Endodermal cell (in vitro differentiated cells): Measurements from ENCODE around the gene KLHL22. TPM values are rescaled to one million over a fixed set of nuclear protein-coding genes. Genes with fewer than 3 reads are reported as not detected.

Experiments
- DNase-seq: peaks from one replicate; pipeline ENCODE4 v3.0.0-alpha.2; 2017
- H3K27ac ChIP-seq: 2 replicates; pipeline ENCODE4 v1.5.1; 2013; ENCODE audit warnings: mild to moderate bottlenecking, low read depth, low read length, moderate library complexity
- H3K27me3 ChIP-seq: 2 replicates; pipeline ENCODE4 v1.6.1; 2013; ENCODE audit warnings: mild to moderate bottlenecking, low read length, moderate library complexity; ENCODE audit not compliant: insufficient read depth, control insufficient read depth, poor library complexity, severe bottlenecking
- H3K36me3 ChIP-seq: 2 replicates; pipeline ENCODE4 v1.7.0; 2013; ENCODE audit warnings: mild to moderate bottlenecking, low read length, moderate library complexity; ENCODE audit not compliant: control insufficient read depth, insufficient read depth
- H3K4me1 ChIP-seq: one replicate; pipeline ENCODE4 v1.7.0; 2013; ENCODE audit warnings: low read length; ENCODE audit not compliant: control insufficient read depth, insufficient read depth
- H3K4me3 ChIP-seq: 2 replicates; pipeline ENCODE4 v1.5.1; 2013; ENCODE audit warnings: mild to moderate bottlenecking, low read length, moderate library complexity
- H3K9ac ChIP-seq: 2 replicates; pipeline ENCODE4 v1.6.1; 2013; ENCODE audit warnings: mild to moderate bottlenecking, low read length, moderate library complexity; ENCODE audit not compliant: poor library complexity, severe bottlenecking; ENCODE audit errors: extremely low read depth
- H3K9me3 ChIP-seq: 2 replicates; pipeline ENCODE4 v1.6.1; 2013; ENCODE audit warnings: mild to moderate bottlenecking, low read length, moderate library complexity; ENCODE audit not compliant: control insufficient read depth
- H3K27ac Mint-ChIP-seq: 2 replicates; pipeline ENCODE4 v1.8.0; 2020; ENCODE audit warnings: mixed read lengths
- H3K27me3 Mint-ChIP-seq: 2 replicates; pipeline ENCODE4 v1.8.0; 2021; ENCODE audit warnings: mild to moderate bottlenecking, mixed read lengths; ENCODE audit not compliant: insufficient read depth
- H3K36me3 Mint-ChIP-seq: 2 replicates; pipeline ENCODE4 v1.8.0; 2020; ENCODE audit warnings: low read depth, mixed read lengths
- H3K4me1 Mint-ChIP-seq: 2 replicates; pipeline ENCODE4 v1.8.0; 2020; ENCODE audit warnings: mixed read lengths
- H3K4me3 Mint-ChIP-seq: 2 replicates; pipeline ENCODE4 v1.8.0; 2020; ENCODE audit warnings: mild to moderate bottlenecking, moderate library complexity, mixed read lengths
- H3K9me3 Mint-ChIP-seq: 2 replicates; pipeline ENCODE4 v1.8.0; 2020; ENCODE audit warnings: mild to moderate bottlenecking, mixed read lengths
- WGBS, 2 experiments: methylation state at CpG; one replicate each; pipeline versions ENCODE4 v1.1.5 to v1.1.7; 2013; ENCODE audit warnings: missing lambda C conversion rate in 2 of 2, mixed read lengths in 1 of 2; ENCODE audit not compliant: insufficient coverage in 1 of 2, insufficient read length in 1 of 2; 5-methylcytosine and 5-hydroxymethylcytosine counted together
- total RNA-seq, 2 donors: library from RNA; stranded (reverse); fragmentation: NEBNext Ultra II Directional in 1 of 2; extraction: Animal tissue kit (Norgen Biotek cat#: 25700) in 1 of 2; gene quantifications; 2 replicates in 1 of 2; 3 replicates in 1 of 2; pipeline ENCODE4 v1.2.1, GENCODE V29; 2021
- TF ChIP-seq, protein P1 (sequence below): fragments of 200-600 bp; sonication (generic); conservative IDR thresholded peaks from 2 replicates; pipeline ENCODE4 v1.5.0; 2021; ENCODE audit warnings: antibody characterized with exemption, mild to moderate bottlenecking

The KLHL22 gene
- total RNA-seq, 2 donors from 2014 or later: 26.5 to 32.8 TPM

DNA sequence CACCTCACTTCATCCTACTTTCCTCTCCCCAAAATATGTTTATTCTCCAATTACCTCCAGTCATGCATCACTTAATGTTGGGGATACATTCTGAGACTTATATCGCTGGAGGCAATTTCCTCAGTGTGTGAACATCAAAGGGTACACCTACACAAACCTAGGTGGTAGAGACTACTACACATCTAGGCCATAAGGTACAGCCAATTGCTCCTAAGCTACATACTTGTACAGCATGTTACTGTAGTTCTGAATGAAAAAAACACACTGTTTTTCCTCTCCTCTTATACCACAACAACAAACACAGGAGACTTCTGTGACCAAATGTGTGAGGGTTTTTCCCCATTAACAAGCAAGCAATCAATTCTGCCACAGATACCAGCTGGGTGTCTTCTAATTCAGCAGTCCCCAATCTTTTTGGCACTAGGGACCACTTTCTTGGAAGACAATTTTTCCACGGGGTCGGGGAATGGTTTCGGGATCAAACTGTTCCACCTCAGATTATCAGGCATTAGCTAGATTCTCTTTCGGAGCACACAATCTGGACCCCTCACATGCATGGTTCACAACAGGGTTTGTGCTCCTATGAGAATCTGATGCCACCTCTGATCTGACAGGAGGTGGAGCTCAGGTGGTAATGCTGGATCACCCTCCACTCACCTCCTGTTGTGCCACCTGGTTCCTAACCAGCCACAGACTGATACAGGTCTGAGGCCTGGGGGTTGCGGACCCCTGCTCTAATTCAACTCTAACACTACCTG lies 5.2 kb downstream of the KLHL22 start:
- H3K27ac ChIP-seq: no peak overlapping the region
- Mint-ChIP-seq H3K4me1 (peaks cover 18% of the 10 kb centered on the region), H3K9me3 (no peaks in the 10 kb centered on the region), H3K4me3 (no peak overlapping the region), H3K27ac (no peak overlapping the region), H3K27me3 (peaks cover 12% of the 10 kb centered on the region), H3K36me3 (peaks cover 6% of the 10 kb centered on the region)
- no peak overlapping the region for H3K4me3 ChIP-seq
- H3K9me3 ChIP-seq: no peaks in the 10 kb centered on the region
- H3K36me3 ChIP-seq: no peaks in the 10 kb centered on the region
- no peaks in the 10 kb centered on the region for H3K27me3 ChIP-seq
- 97 to 100% methylated on average over 6 of the region's 6 CpGs for WGBS, 2 experiments
- no peak for DNase-seq
- TF ChIP-seq, protein P1, sequence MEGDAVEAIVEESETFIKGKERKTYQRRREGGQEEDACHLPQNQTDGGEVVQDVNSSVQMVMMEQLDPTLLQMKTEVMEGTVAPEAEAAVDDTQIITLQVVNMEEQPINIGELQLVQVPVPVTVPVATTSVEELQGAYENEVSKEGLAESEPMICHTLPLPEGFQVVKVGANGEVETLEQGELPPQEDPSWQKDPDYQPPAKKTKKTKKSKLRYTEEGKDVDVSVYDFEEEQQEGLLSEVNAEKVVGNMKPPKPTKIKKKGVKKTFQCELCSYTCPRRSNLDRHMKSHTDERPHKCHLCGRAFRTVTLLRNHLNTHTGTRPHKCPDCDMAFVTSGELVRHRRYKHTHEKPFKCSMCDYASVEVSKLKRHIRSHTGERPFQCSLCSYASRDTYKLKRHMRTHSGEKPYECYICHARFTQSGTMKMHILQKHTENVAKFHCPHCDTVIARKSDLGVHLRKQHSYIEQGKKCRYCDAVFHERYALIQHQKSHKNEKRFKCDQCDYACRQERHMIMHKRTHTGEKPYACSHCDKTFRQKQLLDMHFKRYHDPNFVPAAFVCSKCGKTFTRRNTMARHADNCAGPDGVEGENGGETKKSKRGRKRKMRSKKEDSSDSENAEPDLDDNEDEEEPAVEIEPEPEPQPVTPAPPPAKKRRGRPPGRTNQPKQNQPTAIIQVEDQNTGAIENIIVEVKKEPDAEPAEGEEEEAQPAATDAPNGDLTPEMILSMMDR: no peak
- H3K9ac ChIP-seq: no peak overlapping the region
- H3K4me1 ChIP-seq: no peaks in the 10 kb centered on the region

DNA sequence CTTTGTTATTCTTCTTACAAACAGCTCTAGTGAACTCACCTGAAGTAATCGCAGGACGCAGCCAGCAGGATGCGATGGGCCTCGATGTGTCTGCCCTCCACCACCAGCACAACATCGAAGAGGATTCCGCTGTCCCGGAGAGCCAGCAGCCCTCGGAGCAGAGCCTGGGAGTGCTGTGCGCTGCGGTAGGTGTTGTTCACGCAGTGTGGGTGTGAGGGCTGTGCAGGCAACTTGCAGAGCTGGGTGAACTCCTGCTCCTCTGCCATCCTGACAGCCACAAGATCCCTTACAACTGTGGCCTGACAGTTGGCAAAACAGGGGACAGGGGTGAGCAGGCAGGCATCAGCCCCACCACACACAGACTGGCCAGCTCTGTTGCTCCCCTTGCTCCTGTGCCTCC lies 6.6 kb downstream of the KLHL22 start:
- H3K27me3 Mint-ChIP-seq: peaks cover 6% of the 10 kb centered on the region
- WGBS, 2 experiments: 90% methylated on average over 11 of the region's 11 CpGs; no CpG with 5 or more reads in 1 of the 2 experiments

DNA sequence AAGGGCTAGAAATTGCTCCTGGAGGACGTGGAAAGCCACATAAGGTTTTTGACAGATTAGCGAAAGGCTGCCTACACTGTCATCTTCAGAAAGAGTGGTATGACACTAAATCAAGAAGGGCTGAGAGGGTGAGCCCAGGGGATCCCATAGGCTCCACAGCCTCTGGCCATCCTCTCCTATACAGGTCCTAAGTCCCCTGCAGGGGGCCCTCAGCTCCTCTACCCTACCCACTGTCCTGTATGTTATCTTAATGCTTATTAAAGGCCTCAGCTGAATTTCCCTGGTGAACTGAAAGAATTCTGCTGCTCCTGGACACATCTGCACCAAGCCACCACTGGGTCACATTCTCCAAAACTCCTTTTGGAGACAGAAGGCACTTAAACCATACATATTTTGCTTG lies 7.9 kb downstream of the KLHL22 start:
- Histone ChIP-seq H3K9ac (no peak overlapping the region), H3K36me3 (peaks cover 6% of the 10 kb centered on the region), H3K4me1 (no peaks in the 10 kb centered on the region), H3K27ac (no peak overlapping the region), H3K27me3 (no peaks in the 10 kb centered on the region), H3K4me3 (no peak overlapping the region), H3K9me3 (no peaks in the 10 kb centered on the region)
- no peaks in the 10 kb centered on the region for H3K9me3 Mint-ChIP-seq
- H3K4me3 Mint-ChIP-seq: no peak overlapping the region
- H3K36me3 Mint-ChIP-seq: peaks cover 17% of the 10 kb centered on the region
- H3K27me3 Mint-ChIP-seq: no peaks in the 10 kb centered on the region
- no peak overlapping the region for H3K27ac Mint-ChIP-seq
- 94% methylated on average over 2 of the region's 2 CpGs; no CpG with 5 or more reads in 1 of the 2 experiments for WGBS, 2 experiments
- TF ChIP-seq, protein P1: no peak
- no peak for DNase-seq
- H3K4me1 Mint-ChIP-seq: peaks cover 14% of the 10 kb centered on the region

More for the DNA sequence above, 6.6 kb downstream of the KLHL22 start:
- Histone ChIP-seq H3K36me3 (no peaks in the 10 kb centered on the region), H3K4me1 (no peaks in the 10 kb centered on the region), H3K9me3 (no peaks in the 10 kb centered on the region), H3K9ac (no peak overlapping the region), H3K4me3 (no peak overlapping the region), H3K27ac (no peak overlapping the region), H3K27me3 (no peaks in the 10 kb centered on the region)
- Mint-ChIP-seq H3K9me3 (no peaks in the 10 kb centered on the region), H3K27ac (no peak overlapping the region), H3K36me3 (peaks cover 7% of the 10 kb centered on the region), H3K4me3 (no peak overlapping the region), H3K4me1 (peaks cover 14% of the 10 kb centered on the region)
- TF ChIP-seq, protein P1: peak; percentile 28
- DNase-seq: peak; percentile 66
